ENCODE results near the gene MELK.

GRCh38 chr9:36704148-36704547 lies 131.5 kb downstream of the MELK start:
- TF ChIP-seq POLR2A (IDR thresholded peaks at IDR 0.05) (no peak), CTCF (IDR thresholded peaks at IDR 0.05) (no peak)
